ENCODE data around the gene AMZ2. TPM values are rescaled to one million over a fixed set of nuclear protein-coding genes. Genes with fewer than 3 reads are reported as not detected.
"Not testable (repeated sequence)": the region's sequence is repeated elsewhere in the genome, so short reads cannot be mapped to it uniquely, and the experiment has no call there.

Gene AMZ2
- total RNA-seq, 2 experiments from 2014 or later = 63.0 to 64.9 TPM

DNA sequence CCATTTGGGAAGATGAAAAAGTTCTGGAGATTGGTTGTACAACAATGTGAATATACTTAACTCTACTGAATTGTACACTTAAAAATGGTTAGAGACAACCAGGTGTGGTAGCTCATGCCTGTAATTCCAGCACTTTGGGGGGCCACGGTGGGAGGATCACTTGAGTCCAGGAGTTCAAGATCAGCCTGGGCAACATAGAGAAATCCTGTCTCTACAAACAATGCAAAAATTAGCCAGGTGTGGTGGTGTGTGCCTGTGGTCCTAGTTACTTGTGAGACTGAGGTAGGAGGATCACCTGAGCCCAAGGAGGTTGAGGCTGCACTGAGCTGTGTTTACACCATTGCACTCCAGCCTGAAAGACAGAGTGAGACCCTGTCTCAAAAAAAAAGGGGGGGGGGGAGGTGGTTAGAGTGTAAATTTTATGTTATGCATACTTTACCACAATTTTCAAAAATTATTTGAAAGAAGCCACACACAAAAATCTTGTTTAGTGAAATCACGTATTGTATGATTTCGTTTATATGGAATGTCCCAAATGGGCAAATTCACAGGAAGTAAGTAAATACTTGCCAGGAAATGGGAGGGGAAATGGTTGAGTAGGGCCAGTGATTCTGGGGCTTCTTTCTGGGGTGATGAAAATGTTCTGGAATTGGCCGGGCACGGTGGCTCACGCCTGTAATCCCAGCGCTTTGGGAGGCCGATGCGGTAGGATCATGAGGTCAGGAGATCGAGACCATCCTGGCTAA, 37.1 kb upstream of the AMZ2 start:
- ATAC-seq (ENCODE audit: poor library complexity) = no peak
- no peaks in the 10 kb centered on the region for H3K27me3 ChIP-seq (ENCODE audit: control insufficient read depth in 1 of 2, insufficient read depth in 2 of 2, low read length in 2 of 2)
- no peak overlapping the region for H3K27ac ChIP-seq (ENCODE audit: low read depth in 1 of 2, low read length in 2 of 2)
- H3K36me3 ChIP-seq (ENCODE audit: insufficient read depth, low read length) = peaks cover 32% of the 10 kb centered on the region
- intact Hi-C loops (cut with DNase I, micrococcal nuclease) = no loop called here
- peaks cover 0 to 3% of the 10 kb centered on the region in 2 experiments for H3K9me3 ChIP-seq (ENCODE audit: control insufficient read depth in 1 of 2, insufficient read depth in 1 of 2, low read length in 2 of 2)
- Mint-ChIP-seq H3K27ac (no peak overlapping the region), H3K36me3 (ENCODE audit: low read depth) (peaks cover 69% of the 10 kb centered on the region), H3K4me1 (ENCODE audit: low read depth) (peaks cover 52% of the 10 kb centered on the region), H3K4me3 (no peak overlapping the region), H3K9me3 (no peaks in the 10 kb centered on the region), H3K27me3 (no peaks in the 10 kb centered on the region)
- H3K4me3 ChIP-seq (ENCODE audit: low read length) = no peak overlapping the region
- TF ChIP-seq, protein P1, sequence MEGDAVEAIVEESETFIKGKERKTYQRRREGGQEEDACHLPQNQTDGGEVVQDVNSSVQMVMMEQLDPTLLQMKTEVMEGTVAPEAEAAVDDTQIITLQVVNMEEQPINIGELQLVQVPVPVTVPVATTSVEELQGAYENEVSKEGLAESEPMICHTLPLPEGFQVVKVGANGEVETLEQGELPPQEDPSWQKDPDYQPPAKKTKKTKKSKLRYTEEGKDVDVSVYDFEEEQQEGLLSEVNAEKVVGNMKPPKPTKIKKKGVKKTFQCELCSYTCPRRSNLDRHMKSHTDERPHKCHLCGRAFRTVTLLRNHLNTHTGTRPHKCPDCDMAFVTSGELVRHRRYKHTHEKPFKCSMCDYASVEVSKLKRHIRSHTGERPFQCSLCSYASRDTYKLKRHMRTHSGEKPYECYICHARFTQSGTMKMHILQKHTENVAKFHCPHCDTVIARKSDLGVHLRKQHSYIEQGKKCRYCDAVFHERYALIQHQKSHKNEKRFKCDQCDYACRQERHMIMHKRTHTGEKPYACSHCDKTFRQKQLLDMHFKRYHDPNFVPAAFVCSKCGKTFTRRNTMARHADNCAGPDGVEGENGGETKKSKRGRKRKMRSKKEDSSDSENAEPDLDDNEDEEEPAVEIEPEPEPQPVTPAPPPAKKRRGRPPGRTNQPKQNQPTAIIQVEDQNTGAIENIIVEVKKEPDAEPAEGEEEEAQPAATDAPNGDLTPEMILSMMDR (IDR thresholded peaks at IDR 0.05) = no peak
- DNase-seq = no peak
- ChIA-PET CTCF (no interaction called here), POLR2A (no interaction called here)
- peaks cover 25% of the 10 kb centered on the region for H3K4me1 ChIP-seq (ENCODE audit: insufficient read depth, low read length)

DNA sequence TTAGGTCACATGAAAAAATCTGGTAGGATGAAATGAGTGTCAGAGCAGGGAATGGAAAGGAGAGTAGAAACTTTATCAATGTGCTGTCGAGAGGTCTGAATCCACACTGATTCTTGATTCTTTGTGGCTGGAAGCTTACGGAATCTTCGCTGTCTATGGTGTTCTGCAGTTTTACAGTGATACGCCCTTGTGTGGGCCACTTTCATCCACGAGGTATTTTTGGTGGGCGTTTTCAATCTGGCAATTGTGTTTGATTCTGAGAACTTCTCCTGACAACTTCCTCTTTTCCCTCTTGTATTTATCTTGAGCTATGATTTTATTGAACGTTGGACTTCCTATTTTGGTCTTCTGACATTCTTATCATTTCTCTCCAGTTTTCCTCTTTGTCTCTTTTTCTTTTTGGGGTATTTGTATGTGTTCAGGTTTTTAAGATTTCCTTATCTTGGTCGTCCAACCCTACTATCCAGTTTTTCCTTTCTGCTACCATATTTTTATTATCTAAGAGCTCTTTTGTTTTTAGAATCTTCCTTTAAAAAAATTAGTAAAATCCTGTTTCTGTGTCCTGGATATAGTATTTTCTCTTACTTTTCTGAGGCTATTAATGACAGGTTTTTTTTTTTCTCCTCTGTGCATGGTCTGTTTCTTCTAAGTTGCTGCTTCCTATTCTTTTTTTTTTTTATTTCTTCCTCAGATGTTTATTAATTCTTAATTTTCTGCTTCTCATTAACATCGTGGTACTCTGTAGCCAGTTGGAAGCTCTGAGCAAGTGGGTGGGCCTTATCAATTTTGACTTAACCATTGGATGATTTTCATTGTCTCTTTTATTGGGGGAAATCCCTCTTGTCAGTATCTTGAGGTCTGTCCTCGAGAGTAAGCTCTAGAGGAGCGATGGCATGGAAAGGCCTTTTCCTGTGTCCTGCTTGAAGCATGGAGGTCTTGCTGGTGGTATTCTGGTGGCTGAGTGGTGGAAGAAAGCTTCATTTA, 34.1 kb upstream of the AMZ2 start:
- H3K27me3 ChIP-seq (ENCODE audit: control insufficient read depth in 1 of 2, insufficient read depth in 2 of 2, low read length in 2 of 2) = not testable (repeated sequence)
- Mint-ChIP-seq H3K36me3 (ENCODE audit: low read depth) (peaks cover 66% of the 10 kb centered on the region), H3K4me1 (ENCODE audit: low read depth) (peaks cover 43% of the 10 kb centered on the region)

DNA sequence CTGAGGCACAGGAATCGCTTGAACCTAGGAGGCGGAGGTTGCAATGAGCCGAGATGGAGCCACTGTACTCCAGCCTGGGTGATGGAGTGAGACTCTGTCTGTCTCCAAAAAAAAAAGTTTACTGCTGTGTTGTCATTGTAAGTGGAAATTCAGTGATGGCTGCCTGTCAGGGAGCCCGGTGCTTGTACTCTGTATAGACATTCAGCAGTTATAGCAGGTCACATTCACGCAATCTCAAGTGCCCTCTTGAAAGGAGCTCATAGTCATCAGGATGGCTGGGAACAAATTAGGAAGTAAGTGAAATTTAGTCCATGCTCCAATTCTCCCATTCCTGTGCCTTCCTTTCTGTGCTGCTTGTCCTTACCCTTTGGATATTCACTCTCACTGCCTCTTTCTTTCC, 32.4 kb upstream of the AMZ2 start:
- H3K27ac ChIP-seq (ENCODE audit: low read depth in 1 of 2, low read length in 2 of 2); H3K9me3 Mint-ChIP-seq; H3K27me3 Mint-ChIP-seq; CTCF ChIA-PET; H3K4me3 Mint-ChIP-seq; DNase-seq; POLR2A ChIA-PET; H3K4me3 ChIP-seq (ENCODE audit: low read length); ATAC-seq (ENCODE audit: poor library complexity); intact Hi-C loops (cut with DNase I, micrococcal nuclease); H3K9me3 ChIP-seq (ENCODE audit: control insufficient read depth in 1 of 2, insufficient read depth in 1 of 2, low read length in 2 of 2); H3K27me3 ChIP-seq (ENCODE audit: control insufficient read depth in 1 of 2, insufficient read depth in 2 of 2, low read length in 2 of 2): not testable (repeated sequence)
- H3K4me1 ChIP-seq (ENCODE audit: insufficient read depth, low read length) = peaks cover 11% of the 10 kb centered on the region
- Mint-ChIP-seq H3K27ac (peak overlapping the region; percentile 17), H3K36me3 (ENCODE audit: low read depth) (peaks cover 60% of the 10 kb centered on the region), H3K4me1 (ENCODE audit: low read depth) (peaks cover 39% of the 10 kb centered on the region)
- H3K36me3 ChIP-seq (ENCODE audit: insufficient read depth, low read length) = peaks cover 20% of the 10 kb centered on the region

More for the DNA sequence above, 34.1 kb upstream of the AMZ2 start:
- H3K9me3 ChIP-seq (ENCODE audit: control insufficient read depth in 1 of 2, insufficient read depth in 1 of 2, low read length in 2 of 2); H3K27me3 Mint-ChIP-seq; H3K27ac ChIP-seq (ENCODE audit: low read depth in 1 of 2, low read length in 2 of 2); intact Hi-C loops (cut with DNase I, micrococcal nuclease); DNase-seq; H3K4me3 ChIP-seq (ENCODE audit: low read length); ATAC-seq (ENCODE audit: poor library complexity); H3K9me3 Mint-ChIP-seq; H3K4me3 Mint-ChIP-seq: not testable (repeated sequence)
- Histone ChIP-seq H3K4me1 (ENCODE audit: insufficient read depth, low read length) (peaks cover 14% of the 10 kb centered on the region), H3K36me3 (ENCODE audit: insufficient read depth, low read length) (peaks cover 34% of the 10 kb centered on the region)
- POLR2A ChIA-PET = interaction anchor here (0.7 to 1.5 kb wide), 4 partner anchors 23 to 76 kb away, joined by 3 to 5 read pairs (median 4); partner anchors contain the start of gene AMZ2
- H3K27ac Mint-ChIP-seq = peak overlapping the region; percentile 49
- CTCF ChIA-PET = interaction anchor here (1.1 to 1.3 kb wide), 3 partner anchors 13 to 223 kb away, joined by 3 to 5 read pairs (median 4); no protein-coding TSS in a partner anchor

DNA sequence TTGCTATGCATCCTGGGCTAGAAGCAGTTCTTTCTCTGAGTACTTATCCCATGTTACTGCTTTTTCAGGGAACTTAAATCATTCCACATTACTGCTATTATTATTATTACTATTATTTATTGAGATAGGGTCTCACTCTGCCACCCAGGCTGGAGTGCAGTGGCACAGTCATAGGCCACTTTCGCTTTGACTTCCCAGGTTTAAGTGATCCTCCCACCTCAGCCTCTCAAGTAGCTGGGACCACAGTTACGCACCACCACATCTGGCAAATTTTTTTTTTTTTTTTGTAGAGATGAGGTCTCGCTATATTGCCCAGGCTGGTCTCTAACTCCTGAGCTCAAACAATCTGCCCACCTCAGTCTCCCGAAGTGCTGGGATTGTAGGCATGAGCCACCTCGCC, 28.4 kb upstream of the AMZ2 start:
- H3K9me3 Mint-ChIP-seq; ATAC-seq (ENCODE audit: poor library complexity); DNase-seq; intact Hi-C loops (cut with DNase I, micrococcal nuclease); H3K4me1 ChIP-seq (ENCODE audit: insufficient read depth, low read length); H3K27me3 ChIP-seq (ENCODE audit: control insufficient read depth in 1 of 2, insufficient read depth in 2 of 2, low read length in 2 of 2); H3K27ac ChIP-seq (ENCODE audit: low read depth in 1 of 2, low read length in 2 of 2); H3K27ac Mint-ChIP-seq; H3K27me3 Mint-ChIP-seq; POLR2A ChIA-PET; H3K4me3 Mint-ChIP-seq; H3K9me3 ChIP-seq (ENCODE audit: control insufficient read depth in 1 of 2, insufficient read depth in 1 of 2, low read length in 2 of 2); H3K4me3 ChIP-seq (ENCODE audit: low read length); CTCF ChIA-PET: not testable (repeated sequence)
- Mint-ChIP-seq H3K4me1 (ENCODE audit: low read depth) (peaks cover 22% of the 10 kb centered on the region), H3K36me3 (ENCODE audit: low read depth) (peaks cover 39% of the 10 kb centered on the region)
- peaks cover 13% of the 10 kb centered on the region for H3K36me3 ChIP-seq (ENCODE audit: insufficient read depth, low read length)

DNA sequence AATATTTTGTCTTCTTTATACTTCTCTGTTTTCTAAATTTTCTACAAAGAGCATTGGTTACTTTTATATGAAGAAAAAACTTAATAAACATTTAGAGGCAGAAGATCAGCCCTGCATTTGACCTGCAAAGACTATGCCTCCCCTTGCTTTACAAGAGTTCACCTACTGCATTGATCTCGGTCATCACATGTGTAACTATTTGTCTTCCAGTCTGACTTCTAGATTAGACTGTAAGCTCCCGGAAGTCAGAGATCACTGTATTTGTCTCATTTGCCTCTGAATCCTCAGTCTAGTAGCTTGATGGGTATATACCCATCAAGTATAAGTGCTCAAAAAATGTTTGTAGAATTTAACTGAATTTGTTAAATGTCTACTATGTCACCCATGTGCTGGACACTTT, 27.7 kb upstream of the AMZ2 start:
- peaks cover 32% of the 10 kb centered on the region for H3K36me3 Mint-ChIP-seq (ENCODE audit: low read depth)
- POLR2A ChIA-PET = not testable (repeated sequence)

DNA sequence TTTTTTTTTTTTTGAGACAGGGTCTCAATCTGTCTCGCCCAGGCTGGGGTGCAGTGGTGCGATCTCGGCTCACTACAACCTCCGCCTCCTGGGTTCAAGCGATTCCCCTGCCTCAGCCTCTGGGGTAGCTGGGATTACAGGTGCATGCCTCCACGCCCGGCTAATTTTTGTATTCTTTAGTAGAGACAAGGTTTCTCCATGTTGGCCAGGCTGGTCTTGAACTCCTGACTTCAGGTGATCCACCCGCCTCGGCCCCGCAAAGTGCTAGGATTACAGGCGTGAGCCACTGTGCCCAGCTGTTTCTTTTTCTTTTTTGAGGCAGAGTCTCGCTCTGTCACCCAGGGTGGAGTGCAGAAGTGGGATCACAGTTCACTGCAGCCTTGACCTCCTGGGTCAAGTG, 27.1 kb upstream of the AMZ2 start:
- H3K4me3 Mint-ChIP-seq; H3K4me1 ChIP-seq (ENCODE audit: insufficient read depth, low read length); ATAC-seq (ENCODE audit: poor library complexity); intact Hi-C loops (cut with DNase I, micrococcal nuclease); H3K4me3 ChIP-seq (ENCODE audit: low read length); H3K27ac ChIP-seq (ENCODE audit: low read depth in 1 of 2, low read length in 2 of 2); H3K27me3 Mint-ChIP-seq; CTCF ChIA-PET; H3K36me3 ChIP-seq (ENCODE audit: insufficient read depth, low read length); H3K9me3 ChIP-seq (ENCODE audit: control insufficient read depth in 1 of 2, insufficient read depth in 1 of 2, low read length in 2 of 2); DNase-seq; H3K27me3 ChIP-seq (ENCODE audit: control insufficient read depth in 1 of 2, insufficient read depth in 2 of 2, low read length in 2 of 2); H3K9me3 Mint-ChIP-seq; H3K27ac Mint-ChIP-seq; POLR2A ChIA-PET: not testable (repeated sequence)
- H3K4me1 Mint-ChIP-seq (ENCODE audit: low read depth) = peaks cover 14% of the 10 kb centered on the region
- H3K36me3 Mint-ChIP-seq (ENCODE audit: low read depth) = peaks cover 26% of the 10 kb centered on the region

More for the DNA sequence above, 27.7 kb upstream of the AMZ2 start:
- H3K9me3 ChIP-seq (ENCODE audit: control insufficient read depth in 1 of 2, insufficient read depth in 1 of 2, low read length in 2 of 2); CTCF ChIA-PET; H3K4me3 Mint-ChIP-seq; H3K27me3 Mint-ChIP-seq; H3K27me3 ChIP-seq (ENCODE audit: control insufficient read depth in 1 of 2, insufficient read depth in 2 of 2, low read length in 2 of 2); DNase-seq; H3K4me1 ChIP-seq (ENCODE audit: insufficient read depth, low read length); intact Hi-C loops (cut with DNase I, micrococcal nuclease); H3K27ac ChIP-seq (ENCODE audit: low read depth in 1 of 2, low read length in 2 of 2); H3K36me3 ChIP-seq (ENCODE audit: insufficient read depth, low read length); ATAC-seq (ENCODE audit: poor library complexity); H3K4me3 ChIP-seq (ENCODE audit: low read length); H3K9me3 Mint-ChIP-seq; H3K27ac Mint-ChIP-seq: not testable (repeated sequence)
- H3K4me1 Mint-ChIP-seq (ENCODE audit: low read depth) = peaks cover 20% of the 10 kb centered on the region
